Left cardiac atrium (tissue), 4 donors: ENCODE measurements around the gene MEI1. TPM values are rescaled to one million over a fixed set of nuclear protein-coding genes. Genes with fewer than 3 reads are reported as not detected.
"Not testable (repeated sequence)": the region's sequence is repeated elsewhere in the genome, so short reads cannot be mapped to it uniquely, and the experiment has no call there.

Source experiments
- ATAC-seq, 2 donors: fragments of 200-7000 bp; cut with Tn5 transposase; one replicate each; pipeline ENCODE4 v1.9.1; 2020; ENCODE audit warnings: mild to moderate bottlenecking in 2 of 2, moderate library complexity in 2 of 2
- DNase-seq: peaks from one replicate; pipeline ENCODE4 v3.0.0-alpha.2; 2020
- intact Hi-C, 2 donors: fragments of 100-400 bp; cut with DNase I; formaldehyde crosslinking; loops; one replicate each; pipeline versions ENCODE4 v1.14.1 to v1.15.1; 2022 to 2023
- total RNA-seq, 2 donors: library from RNA; stranded (reverse); fragmentation: NEBNext Ultra II Directional; extraction: Animal tissue kit (Norgen Biotek cat#: 25700); gene quantifications; one replicate each; pipeline ENCODE4 v1.2.1, GENCODE V29; 2021
- donor health status: DM: no; HTN: yes; CAD: no.
- donor health status: DM: no; HTN: yes; CAD: no; lungs with severe emphysema.
- donor health status: DM: yes; HTN: yes; CAD: no.
- donor health status: Dilated cardiomyopathy.

MEI1 gene
- total RNA-seq, 2 donors from 2014 or later = 0.42 to 1.7 TPM

GRCh38 chr22:41672780-41673509, 26.4 kb upstream of the MEI1 start:
- DNase-seq = no peak
- no peak for ATAC-seq
- intact Hi-C loops = no loop called here

- intact Hi-C loops = no loop called here
- no peak for DNase-seq
- ATAC-seq = peak; percentile 21 to 46
Measured at GRCh38 chr22:41674846-41675340, 24.4 kb upstream of the MEI1 start.

- DNase-seq = no peak
- ATAC-seq = peak; percentile 56 to 60
- intact Hi-C loops = no loop called here
Measured at GRCh38 chr22:41676134-41676533, 23.2 kb upstream of the MEI1 start.

- no peak for DNase-seq
- ATAC-seq = peak; percentile 16 to 31
- intact Hi-C loops = no loop called here
Measured at GRCh38 chr22:41681616-41682015, 17.7 kb upstream of the MEI1 start.

- peak; percentile 87 for DNase-seq
- intact Hi-C loops = no loop called here
Measured at GRCh38 chr22:41682033-41682807, 17.1 kb upstream of the MEI1 start.

GRCh38 chr22:41683052-41683451, 16.3 kb upstream of the MEI1 start:
- DNase-seq (no peak), ATAC-seq (no peak)
- intact Hi-C loops = no loop called here

More at GRCh38 chr22:41682033-41682807, 17.1 kb upstream of the MEI1 start:
- ATAC-seq = peak; percentile 97 to 98

GRCh38 chr22:41683616-41684015, 15.7 kb upstream of the MEI1 start:
- DNase-seq (no peak), ATAC-seq (no peak)
- intact Hi-C loops = no loop called here

- no peak for ATAC-seq
- intact Hi-C loops = no loop called here
- DNase-seq = no peak
Measured at GRCh38 chr22:41684194-41684593, 15.1 kb upstream of the MEI1 start.

- not testable (repeated sequence) for ATAC-seq
Measured at GRCh38 chr22:41686890-41687289, 12.4 kb upstream of the MEI1 start.

GRCh38 chr22:41687901-41688364, 11.4 kb upstream of the MEI1 start:
- intact Hi-C loops = no loop called here
- DNase-seq (peak; percentile 43), ATAC-seq (peak; percentile 25 to 40)

More at GRCh38 chr22:41686890-41687289, 12.4 kb upstream of the MEI1 start:
- DNase-seq, intact Hi-C loops: not testable (repeated sequence)

GRCh38 chr22:41688365-41689211, 10.7 kb upstream of the MEI1 start, which contains the start of gene SNU13:
Gene SNU13, minus strand, starts transcription at chr22:41688867. Its CDS starts 71 bp downstream, at chr22:41688796.
- intact Hi-C loops = no loop called here
- DNase-seq (peak; percentile 96), ATAC-seq (peak; percentile 97 to 99)

GRCh38 chr22:41690476-41690875, 8.8 kb upstream of the MEI1 start:
- ATAC-seq (no peak), DNase-seq (no peak)
- intact Hi-C loops = loop anchor here in 1 of 2 donors (10.0 kb wide), 1 partner anchor 134 kb away; no protein-coding TSS in a partner anchor

GRCh38 chr22:41695211-41695610, 4.1 kb upstream of the MEI1 start:
- no peak for ATAC-seq
- no peak for DNase-seq
- intact Hi-C loops = loop anchor here (5.0 to 10.0 kb wide), 2 partner anchors 130 to 247 kb away; no protein-coding TSS in a partner anchor

- ATAC-seq = peak in 1 of 2 donors; percentile 4
- DNase-seq = no peak
- intact Hi-C loops = loop anchor here (1.0 to 10.0 kb wide), 3 partner anchors 128 to 246 kb away; no protein-coding TSS in a partner anchor
Measured at GRCh38 chr22:41696703-41697102, 2.6 kb upstream of the MEI1 start.

- DNase-seq (peak; percentile 95), ATAC-seq (peak; percentile 84 to 86)
- intact Hi-C loops = loop anchor here (1.0 to 10.0 kb wide), 3 partner anchors 128 to 245 kb away; no protein-coding TSS in a partner anchor
Measured at GRCh38 chr22:41697126-41697775, 2.1 kb upstream of the MEI1 start.

- intact Hi-C loops = loop anchor here in 1 of 2 donors (10.0 kb wide), 2 partner anchors 105 to 225 kb away; partner anchors contain the start of genes CCDC134 and TNFRSF13C
- DNase-seq (no peak), ATAC-seq (no peak)
Measured at GRCh38 chr22:41700108-41700364, 733 bp downstream of the MEI1 start.

GRCh38 chr22:41702763-41703162, 3.5 kb downstream of the MEI1 start:
- no peak for DNase-seq
- ATAC-seq = no peak
- intact Hi-C loops = loop anchor here in 1 of 2 donors (10.0 kb wide), 2 partner anchors 102 to 222 kb away; partner anchors contain the start of genes CCDC134 and TNFRSF13C

GRCh38 chr22:41709341-41709740, 10.0 kb downstream of the MEI1 start:
- ATAC-seq (no peak), DNase-seq (no peak)
- intact Hi-C loops = loop anchor here in 1 of 2 donors (10.0 kb wide), 2 partner anchors 95 to 215 kb away; partner anchors contain the start of genes CCDC134 and TNFRSF13C
